ENCODE results near the gene TRIM48.
"Not testable (repeated sequence)": the region's sequence is repeated elsewhere in the genome, so short reads cannot be mapped to it uniquely, and the experiment has no call there.

Gene TRIM48

DNA sequence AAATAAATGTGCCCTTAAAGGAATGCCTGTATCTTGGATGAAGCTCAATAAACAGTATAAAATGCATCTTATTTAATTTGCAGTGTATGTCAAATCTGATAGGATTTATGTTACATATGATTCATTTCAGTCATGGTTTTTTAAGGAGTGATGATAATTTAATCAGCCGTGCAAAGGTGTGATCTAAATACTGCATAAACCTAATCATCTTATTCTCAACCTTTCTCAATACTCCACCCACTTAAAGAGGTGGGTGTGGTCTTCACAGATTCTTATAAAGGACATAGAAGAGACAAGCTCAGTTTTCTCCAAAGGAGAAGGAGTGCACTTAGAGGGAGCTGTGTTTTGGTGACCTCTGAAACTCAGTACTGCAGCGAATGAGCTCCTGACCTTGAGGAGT, at the start of gene TRIM48:
TRIM48 (plus strand) TSS at position 301 of the 400 bp plus-strand sequence. CDS start 113 bp downstream, outside the sequence.
- DNase-seq: not testable (repeated sequence)

GRCh38 chr11:55238316-55238715, 23.6 kb upstream of the TRIM48 start:
- not testable (repeated sequence) for DNase-seq

GRCh38 chr11:55263081-55263480, 1.1 kb downstream of the TRIM48 start:
- DNase-seq: no peak
